H4 (cell line): ENCODE results near the gene EIF4E2. TPM values are rescaled to one million over a fixed set of nuclear protein-coding genes. Genes with fewer than 3 reads are reported as not detected.
A peak's percentile ranks its signal among the peaks of the same experiment; 100 is the strongest.
"Not testable (repeated sequence)": the region's sequence is repeated elsewhere in the genome, so short reads cannot be mapped to it uniquely, and the experiment has no call there.

Experiments used
- DNase-seq: peaks from one replicate; pipeline ENCODE4 v3.0.0-alpha.2; 2015; ENCODE audit warnings: low spot score
- total RNA-seq: library from RNA; depleted of rRNA; stranded (reverse); fragments of >200 nt; shearing (Covaris generic); gene quantifications from 2 replicates; pipeline ENCODE4 v1.2.3, GENCODE V29; 2014

The EIF4E2 gene
- total RNA-seq, 1 experiment from 2014 or later: 97.7 TPM

DNA sequence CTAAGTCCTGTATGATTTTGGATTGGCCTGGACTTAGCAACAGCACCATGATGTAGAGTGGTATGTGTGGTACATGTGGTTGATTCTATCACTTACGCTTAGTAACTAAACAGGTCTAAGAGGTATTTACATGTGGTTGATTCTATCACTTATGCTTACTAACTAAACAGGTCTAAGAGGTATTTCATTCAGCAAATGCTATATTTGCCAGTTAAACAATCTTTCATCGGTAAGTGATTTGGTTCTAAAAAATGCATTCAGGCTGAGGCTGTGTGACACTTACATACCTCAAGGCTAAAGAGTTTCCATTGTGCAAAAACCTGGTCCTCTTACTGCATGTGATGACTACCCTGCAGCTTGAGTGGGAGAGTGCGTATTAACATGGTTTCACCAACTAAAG lies 13.1 kb downstream of the EIF4E2 start:
- DNase-seq: no peak

DNA sequence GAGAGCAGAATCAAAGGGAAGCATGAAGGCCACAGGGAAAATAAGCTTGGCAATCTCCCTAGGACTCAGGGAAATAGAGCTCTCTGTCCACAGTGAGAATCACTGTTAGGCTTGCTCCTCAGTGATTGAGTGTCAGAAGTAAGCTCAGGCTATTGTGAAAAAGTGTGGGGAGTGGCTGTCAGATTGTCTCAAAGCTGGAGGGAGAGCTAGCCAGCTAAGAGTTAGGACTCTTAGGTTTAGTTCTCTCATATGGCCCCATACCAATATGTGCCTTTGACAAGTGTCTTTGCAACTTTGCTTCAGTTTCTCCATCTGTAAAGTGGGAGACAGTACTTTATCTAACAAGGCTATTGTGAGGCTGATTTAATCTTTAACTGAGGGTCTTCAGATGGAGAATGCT lies 17.2 kb downstream of the EIF4E2 start:
- DNase-seq: no peak

DNA sequence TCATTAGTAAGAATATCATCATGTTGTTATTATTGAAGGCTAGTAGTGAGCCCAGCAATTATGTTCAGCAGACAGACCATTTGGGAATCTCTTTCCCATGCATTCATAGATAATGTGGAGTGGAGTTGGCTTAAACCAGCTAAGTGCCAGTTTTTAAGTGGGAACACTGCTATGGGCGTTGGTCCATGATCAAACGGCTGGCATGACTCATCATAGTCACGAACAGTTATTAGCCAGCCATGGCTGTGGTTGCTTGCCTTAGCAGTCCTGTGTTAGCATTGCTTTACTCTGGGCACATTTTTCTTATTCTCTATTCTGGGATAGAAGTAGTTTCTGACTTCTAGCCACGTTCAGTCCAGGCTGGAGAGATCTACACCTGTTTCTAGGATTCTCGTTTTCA lies 17.7 kb downstream of the EIF4E2 start:
- DNase-seq: peak; percentile 80

DNA sequence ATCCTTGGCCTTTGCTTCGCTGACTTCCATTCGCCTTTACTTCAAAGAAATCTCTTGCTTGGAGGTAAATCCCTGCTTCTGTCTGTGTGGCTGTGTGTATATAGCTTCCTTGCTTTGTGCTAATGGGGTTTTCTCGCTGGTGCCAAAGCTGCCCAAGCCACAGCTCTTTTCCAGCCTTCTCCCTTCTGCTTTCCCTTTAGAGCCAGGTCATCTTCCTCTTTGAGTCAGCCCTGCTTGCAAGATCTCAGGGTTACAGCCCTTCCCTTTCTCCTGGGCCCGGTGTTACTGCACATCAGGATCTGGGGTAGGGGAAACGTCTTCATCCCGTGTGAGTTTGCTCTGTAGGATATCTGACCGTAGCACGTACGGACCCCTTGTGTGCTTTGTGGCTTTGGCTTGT lies 19.1 kb downstream of the EIF4E2 start:
- no peak for DNase-seq

DNA sequence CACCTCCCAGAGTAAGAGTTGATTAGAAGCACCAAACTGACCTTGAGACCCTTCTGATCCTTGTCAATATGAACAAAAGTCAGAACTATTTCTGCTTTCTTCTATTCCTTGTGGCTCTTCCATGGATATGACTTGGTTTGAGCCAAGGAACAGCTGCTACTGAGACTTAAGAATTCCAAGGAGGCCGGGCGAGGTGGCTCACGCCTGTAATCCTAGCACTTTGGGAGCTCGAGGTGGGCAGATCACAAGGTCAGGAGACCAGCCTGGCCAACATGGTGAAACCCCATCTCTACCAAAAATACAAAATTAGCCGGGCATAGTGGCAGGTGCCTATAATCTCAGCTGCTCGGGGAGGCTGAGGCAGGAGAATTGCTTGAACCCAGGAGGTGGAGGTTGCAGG lies 20.0 kb downstream of the EIF4E2 start:
- not testable (repeated sequence) for DNase-seq

DNA sequence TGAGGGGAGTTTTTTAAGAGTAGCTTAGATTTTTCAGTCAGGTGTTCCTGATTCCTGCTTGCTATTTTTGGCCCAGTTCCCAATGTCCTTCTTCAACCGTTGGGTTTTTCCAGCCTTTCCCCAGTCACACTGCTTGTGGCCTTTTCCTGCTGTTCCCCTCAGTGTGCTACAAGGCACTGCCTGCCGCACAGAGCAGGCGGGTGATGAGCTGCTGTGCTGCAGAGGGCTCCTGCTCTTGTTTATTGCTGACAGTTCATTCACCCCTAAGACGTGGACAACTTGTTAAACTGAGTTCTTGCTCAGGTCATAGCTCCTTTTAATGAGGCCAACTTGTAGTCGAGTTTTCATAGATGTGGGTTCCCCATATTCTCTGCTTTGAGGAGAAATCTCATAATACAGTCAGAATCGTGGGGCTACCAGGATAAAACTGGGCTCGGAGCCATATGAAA lies 20.6 kb downstream of the EIF4E2 start:
- no peak for DNase-seq

DNA sequence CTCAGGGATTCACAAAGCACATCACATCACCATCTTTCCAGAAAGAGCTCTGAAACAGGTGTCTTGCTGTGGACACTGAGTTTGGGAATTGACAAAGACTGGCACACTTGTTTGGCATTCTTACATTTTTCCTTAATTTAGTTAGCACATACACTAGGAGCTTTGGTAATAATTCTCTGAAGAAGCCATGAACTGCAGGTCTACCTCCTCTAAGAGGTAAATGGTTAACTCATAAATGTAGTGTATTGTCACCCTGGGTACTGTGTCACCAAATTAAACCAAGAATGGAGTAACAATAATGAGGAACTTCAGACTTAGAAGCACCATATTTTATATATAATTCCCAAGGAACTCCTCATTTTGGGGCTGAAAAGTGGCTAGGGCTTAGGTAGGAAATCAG lies 22.6 kb downstream of the EIF4E2 start:
- no peak for DNase-seq

DNA sequence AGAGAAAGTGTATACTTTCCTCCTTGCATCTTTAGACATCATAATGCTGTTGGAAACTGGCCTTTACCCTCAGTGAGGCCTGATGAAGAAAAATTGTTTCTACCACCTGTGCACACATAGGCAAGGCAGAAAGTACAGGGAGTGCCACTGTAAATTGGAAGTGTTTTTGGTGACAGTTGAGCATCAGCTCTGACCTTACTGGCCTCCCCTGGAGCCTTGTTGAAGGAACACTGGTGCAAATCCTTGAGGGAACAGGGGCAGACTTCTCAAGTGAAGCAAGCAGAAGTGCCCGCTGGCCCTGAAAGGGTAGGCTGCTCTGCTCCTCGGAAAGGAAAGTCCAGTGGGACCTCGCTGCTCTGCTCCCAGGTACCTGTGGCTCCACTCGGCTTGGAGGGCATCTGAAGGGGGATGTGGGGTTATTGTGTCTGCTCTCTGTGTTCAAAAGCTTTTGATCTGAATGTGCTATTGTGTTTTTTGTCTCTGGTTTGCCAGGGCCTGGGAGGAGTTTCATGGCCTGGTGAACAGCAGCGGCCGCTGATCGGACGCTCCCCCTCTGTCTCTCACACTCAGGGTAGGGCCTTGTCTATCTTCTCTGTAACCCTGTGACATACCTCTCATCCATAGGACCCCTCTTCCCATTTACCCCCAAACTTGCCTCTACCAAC lies 23.4 kb downstream of the EIF4E2 start:
- DNase-seq: no peak

DNA sequence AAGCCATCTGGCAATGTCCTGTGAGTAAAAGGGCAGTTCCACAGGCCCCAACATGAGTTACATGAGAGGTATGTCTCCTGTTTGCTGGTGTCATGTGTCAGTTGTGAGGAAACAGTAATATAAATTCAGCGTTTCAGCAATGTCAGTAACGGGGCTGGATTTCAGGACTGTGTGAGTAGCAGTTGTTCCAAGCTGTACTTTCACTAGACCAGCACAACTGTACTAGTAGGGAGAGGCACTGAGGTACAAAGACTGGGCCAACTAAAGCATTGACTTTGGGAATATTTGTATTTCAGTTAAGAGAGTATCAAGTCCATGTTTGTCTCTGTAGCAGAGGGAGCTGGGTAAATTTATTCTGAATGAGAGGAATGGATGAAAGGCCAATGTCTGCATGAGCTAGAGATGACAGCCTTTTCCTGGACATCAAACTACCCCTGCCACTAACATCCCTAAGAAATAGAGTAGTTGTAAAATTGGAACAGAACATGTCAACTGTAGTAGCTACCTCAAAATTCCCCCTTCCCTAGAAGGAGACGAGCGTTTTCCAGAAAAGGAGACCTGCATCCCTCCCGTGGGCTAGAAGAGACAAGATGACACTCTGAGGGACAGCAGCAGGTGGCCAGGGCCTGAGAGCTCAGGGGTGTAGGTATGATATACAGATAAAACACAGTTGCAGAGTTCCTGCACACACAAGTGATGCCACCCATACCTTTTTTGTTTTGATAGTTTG lies 24.4 kb downstream of the EIF4E2 start:
- no peak for DNase-seq

DNA sequence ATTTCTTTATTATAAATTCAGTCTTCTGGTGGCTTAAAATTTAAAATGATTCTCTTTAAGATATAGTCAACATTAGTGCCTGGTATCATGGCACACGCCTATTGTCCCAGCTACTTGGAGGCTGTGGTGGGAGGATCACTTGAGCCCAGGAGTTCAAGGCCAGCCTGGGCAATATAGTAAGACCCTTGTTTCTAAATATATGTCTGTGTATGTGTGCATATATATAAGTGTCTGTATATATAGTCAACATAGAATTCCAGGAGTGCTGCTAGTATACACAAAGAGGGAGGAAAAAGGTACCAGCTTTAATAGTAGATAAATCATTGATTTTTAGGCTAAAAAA lies 24.9 kb downstream of the EIF4E2 start:
- no peak for DNase-seq

DNA sequence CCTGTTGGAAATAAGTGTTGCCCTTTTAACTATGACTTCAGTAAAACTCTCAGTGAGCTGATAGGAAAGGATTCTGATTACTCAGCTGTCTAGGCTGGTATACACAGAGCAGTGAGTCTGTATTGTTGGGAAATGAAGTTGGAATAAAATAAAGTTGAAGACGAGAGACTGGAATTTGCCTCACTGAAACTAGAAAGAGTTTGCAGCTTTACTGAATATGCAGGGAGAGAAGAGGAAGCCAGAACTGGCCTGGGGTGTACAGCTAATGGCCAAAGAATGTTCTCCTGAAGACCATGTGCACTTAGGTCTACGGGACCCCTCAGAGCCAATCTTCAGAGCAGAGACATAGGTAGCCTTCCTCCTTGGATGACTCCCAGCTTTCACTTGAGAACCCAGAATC lies 26.5 kb downstream of the EIF4E2 start:
- no peak for DNase-seq

DNA sequence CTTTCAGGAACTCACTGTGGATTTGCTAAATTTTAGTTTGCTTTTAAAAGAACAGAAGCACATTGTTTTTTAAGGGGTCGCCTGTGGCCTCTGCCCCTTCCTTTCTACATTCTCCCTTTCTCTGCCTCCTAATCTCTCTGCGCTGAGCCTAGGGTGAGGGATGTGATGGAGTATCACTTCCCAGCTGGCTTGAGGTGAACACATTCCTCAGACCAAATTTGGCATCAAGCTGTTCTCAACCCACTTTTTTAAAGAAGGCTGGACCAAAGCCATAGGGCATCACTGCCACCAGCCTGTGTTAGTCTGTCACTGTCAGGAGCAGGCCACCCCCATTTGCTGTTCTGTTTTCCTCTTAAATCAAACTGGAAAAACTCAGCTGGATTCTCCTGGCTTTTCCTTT lies 27.4 kb downstream of the EIF4E2 start:
- DNase-seq: no peak

DNA sequence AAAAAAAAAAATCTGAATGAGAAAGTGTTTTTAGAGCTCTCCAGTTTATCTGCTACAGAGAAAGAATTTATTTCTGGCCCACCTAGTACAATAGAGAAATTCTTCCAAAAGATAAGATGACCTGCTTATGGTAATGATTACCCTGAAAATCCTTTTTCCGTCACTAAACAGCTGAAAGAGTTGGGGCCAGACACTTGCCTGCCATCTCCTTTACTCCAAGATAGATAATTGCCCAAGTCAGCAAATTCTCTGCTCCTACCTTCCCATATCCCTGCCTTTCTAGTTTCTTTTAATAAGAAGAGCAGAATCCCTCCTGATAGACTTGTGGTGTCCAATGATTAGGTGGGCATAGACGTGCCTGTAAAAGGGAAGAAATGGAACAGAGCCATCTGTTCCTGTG lies 28.1 kb downstream of the EIF4E2 start:
- no peak for DNase-seq

DNA sequence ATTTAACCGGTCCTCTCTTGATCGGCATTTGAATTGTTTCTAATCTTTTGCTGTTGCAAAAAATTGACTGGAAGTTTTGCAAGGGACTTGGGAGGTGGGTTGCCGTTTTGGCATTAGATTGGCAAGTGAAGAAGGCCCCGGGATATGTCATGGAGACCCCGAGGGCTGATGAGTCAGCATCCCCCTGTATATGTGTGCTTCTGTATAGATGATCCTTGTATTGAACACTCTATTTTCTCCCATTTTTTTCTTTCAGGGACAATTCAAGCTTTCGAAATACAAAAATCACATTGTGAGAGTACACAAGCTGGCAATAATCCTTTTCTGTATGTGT lies 30.1 kb downstream of the EIF4E2 start:
- no peak for DNase-seq

DNA sequence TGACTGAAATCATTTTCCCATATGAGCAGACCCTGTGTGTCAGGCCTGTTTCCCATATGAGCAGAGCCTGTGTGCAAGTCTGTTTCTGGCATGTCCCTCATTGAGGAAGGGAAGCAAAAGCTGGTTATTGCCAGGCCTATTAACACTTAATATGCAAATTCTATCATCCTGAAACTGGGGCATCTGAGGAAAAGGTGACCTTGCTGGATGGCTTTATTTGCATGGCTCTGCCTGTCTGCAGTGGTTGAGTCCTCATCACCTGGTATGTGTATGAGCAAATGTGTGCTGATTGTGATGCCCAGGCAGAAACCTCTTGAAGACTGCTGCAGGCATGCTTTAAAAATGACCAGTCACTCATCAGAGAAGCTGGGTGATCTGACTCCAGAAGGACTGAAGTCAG lies 31.2 kb downstream of the EIF4E2 start:
- no peak for DNase-seq

DNA sequence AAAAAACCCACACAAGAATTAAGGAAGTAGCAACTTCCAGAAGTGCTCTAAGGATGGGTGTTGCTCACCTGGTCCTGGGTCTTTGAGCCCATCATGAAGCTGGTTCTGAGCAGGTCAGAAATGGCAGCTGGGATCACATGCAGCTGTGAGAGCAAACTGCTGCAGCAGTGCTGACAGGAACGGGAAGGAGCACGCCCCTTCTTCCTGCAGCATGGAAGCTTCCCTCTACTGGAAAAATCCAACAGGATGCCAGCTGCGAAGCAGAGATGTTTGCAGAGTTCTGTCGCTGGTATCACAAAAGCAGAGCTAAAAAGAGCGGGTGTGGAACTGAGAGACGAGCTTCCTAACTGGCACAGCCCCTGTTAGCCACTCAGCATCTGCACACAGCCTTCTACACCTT lies 33.7 kb downstream of the EIF4E2 start:
- no peak for DNase-seq

DNA sequence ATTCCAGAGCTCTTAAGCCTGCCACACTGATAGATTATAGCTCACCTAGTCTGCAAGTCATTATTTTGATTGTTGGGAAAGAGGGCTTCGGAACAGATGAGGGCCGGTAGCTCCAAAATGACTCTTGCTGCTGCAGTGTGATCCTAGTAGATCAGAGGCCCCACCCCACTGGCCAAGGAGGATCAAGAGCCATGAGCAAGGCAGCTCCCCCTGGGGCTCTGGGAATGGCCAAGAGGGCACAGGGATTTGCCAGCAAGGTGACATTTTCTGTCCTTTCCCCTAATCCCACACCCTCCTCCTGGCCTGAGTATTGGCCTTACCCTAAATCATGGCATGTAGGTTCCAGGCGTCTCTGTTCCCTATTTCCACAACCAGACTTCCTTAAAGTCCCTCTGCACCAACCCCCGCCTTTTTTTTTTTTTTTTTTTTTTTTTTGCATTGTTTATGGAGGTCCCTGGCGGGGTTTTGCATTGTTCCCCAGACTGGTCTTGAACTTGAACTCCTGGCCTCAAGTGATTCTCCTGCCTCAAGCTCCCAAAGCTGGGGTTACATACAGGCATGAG lies 36.5 kb downstream of the EIF4E2 start:
- no peak for DNase-seq

DNA sequence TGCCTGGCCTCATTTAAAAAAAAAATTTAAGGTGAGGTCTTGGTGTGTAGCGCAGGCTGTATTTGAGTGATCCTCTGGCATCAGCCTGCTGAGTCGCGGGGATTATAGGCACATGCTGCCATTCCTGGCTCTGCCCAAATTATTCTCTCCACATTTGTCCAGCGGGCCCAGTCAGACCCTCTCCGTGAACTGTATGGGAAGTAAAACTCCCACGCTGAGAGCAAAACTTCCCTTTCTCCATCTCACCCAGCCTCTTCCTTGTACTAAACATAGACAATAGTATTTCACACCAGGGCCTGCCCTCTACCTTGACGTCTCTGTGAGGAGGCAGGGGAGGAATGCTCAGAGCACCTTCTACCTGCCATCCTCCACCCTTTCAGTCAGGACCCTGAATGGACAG lies 37.0 kb downstream of the EIF4E2 start:
- no peak for DNase-seq

DNA sequence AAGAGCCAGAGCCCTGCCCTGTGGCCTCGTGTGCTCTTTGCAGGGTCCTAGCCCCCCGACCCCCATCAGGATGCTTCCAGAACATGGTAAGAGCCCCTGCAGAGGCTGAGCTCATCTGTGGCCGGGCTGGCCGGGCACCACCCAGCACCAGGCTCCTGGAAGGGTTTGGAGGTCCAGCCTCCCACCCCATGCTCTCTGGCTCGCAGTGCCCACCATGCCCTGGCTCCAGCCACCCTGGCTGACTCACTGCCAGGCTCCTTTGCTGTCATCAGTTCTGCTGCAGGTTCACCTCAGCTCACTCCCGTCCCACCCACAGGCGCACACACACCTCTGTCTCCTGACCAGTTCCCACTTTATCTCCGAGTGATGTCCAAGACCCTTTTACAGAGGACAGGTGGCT lies 37.5 kb downstream of the EIF4E2 start:
- DNase-seq: no peak

DNA sequence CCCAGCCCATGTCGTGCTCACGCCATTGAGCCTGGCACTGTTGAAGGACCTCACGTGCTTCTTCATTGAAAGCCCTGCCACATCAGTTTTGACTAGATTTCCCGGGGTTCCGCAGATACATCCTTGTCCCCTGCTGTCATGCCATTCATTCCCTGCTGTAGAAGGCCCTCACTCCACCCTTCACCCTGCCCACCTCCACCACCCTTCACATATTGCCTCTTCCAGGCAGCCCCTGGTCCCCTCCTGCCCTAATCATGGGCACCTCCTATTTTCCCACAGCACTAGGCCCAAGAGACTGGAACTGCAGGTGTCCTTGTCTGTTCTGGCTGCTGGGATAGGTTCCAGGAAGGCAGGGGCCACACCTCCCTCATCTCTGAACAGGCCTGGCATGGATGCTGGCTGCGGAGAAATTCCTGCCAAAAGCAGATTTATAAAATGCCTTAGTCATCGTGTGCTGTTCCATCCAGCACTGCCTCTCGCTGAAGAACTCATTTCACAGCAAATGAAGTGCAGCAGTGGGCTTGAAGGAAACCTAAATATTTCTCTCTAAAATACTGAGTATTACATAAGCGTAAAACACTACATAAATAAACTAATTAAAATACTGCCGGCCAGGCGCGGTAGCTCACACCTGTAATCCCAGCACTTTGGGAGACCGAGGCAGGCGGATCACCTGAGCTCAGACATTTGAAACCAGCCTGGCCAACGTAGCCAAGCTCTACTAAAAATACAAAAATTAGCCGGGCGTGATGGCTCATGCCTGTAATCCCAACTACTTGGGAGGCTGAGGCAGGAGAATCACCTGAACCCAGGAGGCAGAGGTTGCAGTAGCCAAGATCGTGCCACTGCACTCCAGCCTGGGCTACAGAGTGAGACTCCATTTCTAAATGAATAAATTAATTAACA lies 38.4 kb downstream of the EIF4E2 start:
- peak; percentile 86 for DNase-seq

DNA sequence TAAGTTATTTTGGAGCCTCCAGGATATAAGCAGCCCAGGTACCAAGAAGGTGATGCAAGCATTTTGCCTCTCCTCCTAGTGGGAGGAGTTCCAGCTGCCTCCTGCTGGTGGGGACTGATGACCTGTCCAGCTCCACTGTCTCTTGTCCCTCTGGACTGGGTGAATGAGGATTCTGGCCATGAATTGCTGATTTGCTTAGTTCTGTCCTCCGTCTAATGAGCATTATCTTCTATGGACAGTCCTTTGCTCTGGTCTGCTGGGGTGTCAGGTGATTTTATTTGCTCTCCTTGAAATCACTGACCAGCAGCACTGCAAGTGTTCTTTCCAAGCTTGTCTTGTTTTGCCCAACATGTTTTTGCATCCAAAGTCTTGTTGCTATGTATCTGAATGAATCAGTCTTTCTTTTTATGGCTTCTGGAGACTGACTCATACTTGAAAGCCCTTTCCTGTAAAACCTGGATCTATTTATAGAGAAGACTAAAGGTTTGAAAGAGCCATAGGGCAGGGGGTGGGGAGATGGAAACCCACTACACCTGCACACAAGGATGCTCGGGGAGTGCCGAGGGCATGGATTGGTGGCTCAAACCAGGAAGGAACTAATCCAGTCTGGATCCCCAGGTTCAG lies 42.4 kb downstream of the EIF4E2 start:
- DNase-seq: peak; percentile 48

DNA sequence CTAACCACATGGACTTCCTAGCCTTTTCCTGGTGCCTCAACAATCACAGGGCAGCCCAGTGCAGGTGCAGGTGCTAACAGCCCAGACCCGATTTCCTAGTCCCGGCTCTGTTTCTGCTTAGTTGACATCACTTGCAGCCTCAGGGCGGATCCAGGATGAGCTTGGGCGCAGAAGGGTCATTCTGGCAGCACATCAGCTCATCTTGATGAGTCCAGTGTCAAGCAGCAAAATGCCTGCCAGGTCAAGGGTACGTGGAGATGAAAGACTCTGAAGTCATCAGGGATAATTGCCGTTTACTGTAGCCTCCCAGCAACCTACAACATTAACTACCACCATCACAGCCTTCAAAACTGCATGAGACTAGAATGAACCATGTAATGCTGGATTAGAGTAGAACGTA lies 43.5 kb downstream of the EIF4E2 start:
- no peak for DNase-seq
